Astrocyte (in vitro differentiated cells and primary cell): ENCODE measurements around the gene STRA6.

Experiments
- CTCF ChIP-seq: IDR thresholded peaks from 2 replicates; pipeline ENCODE4 v1.5.1; 2011; ENCODE audit warnings: low read depth, mild to moderate bottlenecking, inconsistent platforms, low read length, moderate library complexity; ENCODE audit not compliant: insufficient read depth
- EZH2 ChIP-seq: IDR thresholded peaks from 2 replicates; pipeline ENCODE4 v1.6.1; 2012; ENCODE audit warnings: mild to moderate bottlenecking, low read length, inconsistent platforms; ENCODE audit not compliant: insufficient read depth

- no peak for TF ChIP-seq CTCF
- TF ChIP-seq EZH2, result no peak
These were observed 4.3 kb upstream of the STRA6 start for GRCh38 chr15:74206801-74207281.
